ENCODE results near the gene RNF126. TPM values are rescaled to one million over a fixed set of nuclear protein-coding genes. Genes with fewer than 3 reads are reported as not detected.

RNF126 gene
- total RNA-seq, 3 donors from 2014 or later: 47.5 to 69.1 (median 62.0) TPM

DNA sequence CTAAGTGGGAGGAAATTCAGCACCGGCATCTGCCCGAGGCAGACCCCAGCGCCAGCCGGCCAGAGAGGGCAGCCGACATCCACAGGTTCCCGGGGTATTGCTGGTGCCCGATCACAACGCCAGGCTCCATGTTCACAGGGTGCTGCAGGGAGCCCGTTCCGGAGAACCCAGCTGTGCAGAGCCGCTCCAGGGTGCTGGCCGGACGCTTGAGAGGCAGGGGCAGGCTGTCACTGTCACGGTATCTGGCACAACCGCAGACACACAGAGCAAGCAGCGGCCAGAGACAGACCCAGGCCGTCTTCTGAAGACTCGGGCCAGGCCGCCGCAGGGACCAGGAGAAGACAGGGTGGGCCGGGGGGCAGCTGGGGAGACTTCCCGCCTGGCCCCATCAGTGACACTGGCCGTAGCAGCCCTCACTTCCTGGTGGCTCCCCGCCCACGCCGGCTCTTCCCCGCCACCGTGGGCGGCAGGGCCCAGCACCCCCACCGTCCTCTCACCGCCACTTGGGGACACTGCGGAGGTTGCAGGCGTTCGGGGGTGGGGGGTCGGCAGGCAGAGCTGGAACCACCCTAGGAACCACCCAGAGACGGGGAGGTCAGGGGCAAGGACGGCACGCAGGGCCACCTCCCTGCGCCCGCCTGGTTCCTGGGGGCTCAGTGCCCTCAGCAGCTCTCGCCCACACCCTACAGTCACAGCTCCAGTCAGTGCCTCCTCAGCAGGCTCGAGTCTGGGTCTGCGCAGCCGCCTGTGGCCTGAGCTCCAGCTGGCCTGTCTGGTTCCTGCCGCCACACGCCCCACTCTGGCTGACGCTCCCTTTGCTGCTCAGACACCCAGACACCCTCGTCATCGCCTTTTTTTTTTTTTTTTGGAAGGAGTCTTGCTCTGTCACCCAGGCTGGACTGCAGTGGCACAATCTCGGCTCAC, 3.8 kb downstream of the RNF126 start:
- DNase-seq (peak in 2 of 3 donors; percentile 52 to 76), ATAC-seq (no peak)
- H3K4me3 ChIP-seq: no peak overlapping the region
- H3K4me1 ChIP-seq (ENCODE audit: low read depth): peaks cover 37% of the 10 kb centered on the region
- TF ChIP-seq, protein P1, sequence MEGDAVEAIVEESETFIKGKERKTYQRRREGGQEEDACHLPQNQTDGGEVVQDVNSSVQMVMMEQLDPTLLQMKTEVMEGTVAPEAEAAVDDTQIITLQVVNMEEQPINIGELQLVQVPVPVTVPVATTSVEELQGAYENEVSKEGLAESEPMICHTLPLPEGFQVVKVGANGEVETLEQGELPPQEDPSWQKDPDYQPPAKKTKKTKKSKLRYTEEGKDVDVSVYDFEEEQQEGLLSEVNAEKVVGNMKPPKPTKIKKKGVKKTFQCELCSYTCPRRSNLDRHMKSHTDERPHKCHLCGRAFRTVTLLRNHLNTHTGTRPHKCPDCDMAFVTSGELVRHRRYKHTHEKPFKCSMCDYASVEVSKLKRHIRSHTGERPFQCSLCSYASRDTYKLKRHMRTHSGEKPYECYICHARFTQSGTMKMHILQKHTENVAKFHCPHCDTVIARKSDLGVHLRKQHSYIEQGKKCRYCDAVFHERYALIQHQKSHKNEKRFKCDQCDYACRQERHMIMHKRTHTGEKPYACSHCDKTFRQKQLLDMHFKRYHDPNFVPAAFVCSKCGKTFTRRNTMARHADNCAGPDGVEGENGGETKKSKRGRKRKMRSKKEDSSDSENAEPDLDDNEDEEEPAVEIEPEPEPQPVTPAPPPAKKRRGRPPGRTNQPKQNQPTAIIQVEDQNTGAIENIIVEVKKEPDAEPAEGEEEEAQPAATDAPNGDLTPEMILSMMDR (IDR thresholded peaks at IDR 0.05): no peak
- no peaks in the 10 kb centered on the region for H3K9me3 ChIP-seq
- intact Hi-C loops (cut with DNase I, micrococcal nuclease): no loop called here
- no peaks in the 10 kb centered on the region for H3K36me3 ChIP-seq (ENCODE audit: low read depth)

DNA sequence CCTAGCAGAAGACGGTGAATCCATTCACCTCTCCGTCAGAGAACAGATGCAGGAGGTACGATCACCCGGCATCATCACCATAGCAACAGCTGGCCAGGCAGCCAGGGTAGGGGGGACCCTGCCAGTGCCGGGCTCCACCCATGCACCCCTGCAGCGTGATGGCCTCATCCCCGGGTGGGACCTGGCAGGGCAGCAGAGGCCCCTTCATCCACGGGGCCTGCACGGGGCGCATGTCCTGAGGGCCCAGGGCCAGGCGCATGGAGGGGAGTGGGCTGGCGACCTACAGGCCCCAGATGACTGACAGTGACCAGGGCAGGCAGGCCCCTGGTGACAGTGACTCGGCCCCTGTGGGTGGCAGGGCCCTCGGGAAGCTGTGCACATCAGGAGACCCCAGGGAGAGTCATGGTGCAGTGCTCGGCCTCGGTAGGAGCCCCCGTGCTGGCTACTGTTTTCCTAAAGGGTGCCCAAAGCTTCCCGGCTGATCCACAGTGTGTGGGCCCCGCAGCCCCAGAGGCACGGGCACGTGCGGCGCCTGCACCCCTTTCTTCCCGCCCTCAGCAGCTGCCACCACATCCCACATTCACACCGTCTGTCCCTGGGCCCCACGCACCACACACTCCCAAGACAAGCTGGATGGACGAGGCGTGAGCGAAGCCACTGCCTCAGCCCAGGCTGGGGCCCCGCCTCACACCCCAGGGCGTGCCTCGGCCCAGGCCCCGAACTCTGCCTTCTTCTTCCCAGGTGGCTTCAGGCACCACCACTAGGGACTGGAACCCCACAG, 4.8 kb downstream of the RNF126 start:
- DNase-seq: peak in 1 of 3 donors; percentile 54
- no peak for ATAC-seq
- Histone ChIP-seq H3K36me3 (ENCODE audit: low read depth) (no peaks in the 10 kb centered on the region), H3K4me1 (ENCODE audit: low read depth) (peaks cover 33% of the 10 kb centered on the region), H3K9me3 (no peaks in the 10 kb centered on the region), H3K4me3 (no peak overlapping the region)
- intact Hi-C loops (cut with DNase I, micrococcal nuclease): no loop called here
- TF ChIP-seq, protein P1 (IDR thresholded peaks at IDR 0.05): no peak

DNA sequence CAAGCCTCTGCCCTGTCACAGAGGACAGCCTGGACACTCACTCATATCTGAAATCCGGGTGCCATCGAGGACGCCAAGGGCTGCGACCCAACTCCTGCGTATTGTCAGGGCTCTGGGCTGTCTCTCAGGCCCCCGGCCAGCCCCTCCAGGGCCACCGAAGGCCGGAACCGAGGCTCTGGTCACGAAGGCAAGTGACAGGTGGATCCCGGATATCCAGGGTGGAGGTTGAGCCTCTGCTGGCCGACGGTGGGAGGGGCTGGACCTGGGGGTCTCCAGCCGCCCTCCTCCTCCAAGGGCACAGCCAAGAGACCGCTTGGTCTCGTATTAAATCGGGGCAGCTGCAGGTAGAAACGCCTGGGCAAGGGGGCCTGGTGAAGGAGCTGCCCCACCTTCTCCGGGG, 5.4 kb downstream of the RNF126 start:
- Histone ChIP-seq H3K36me3 (ENCODE audit: low read depth) (no peaks in the 10 kb centered on the region), H3K9me3 (no peaks in the 10 kb centered on the region), H3K4me3 (no peak overlapping the region), H3K4me1 (ENCODE audit: low read depth) (peaks cover 33% of the 10 kb centered on the region)
- ATAC-seq: no peak
- DNase-seq: peak in 1 of 3 donors; percentile 52
- intact Hi-C loops (cut with DNase I, micrococcal nuclease): no loop called here
- TF ChIP-seq, protein P1 (IDR thresholded peaks at IDR 0.05): no peak

DNA sequence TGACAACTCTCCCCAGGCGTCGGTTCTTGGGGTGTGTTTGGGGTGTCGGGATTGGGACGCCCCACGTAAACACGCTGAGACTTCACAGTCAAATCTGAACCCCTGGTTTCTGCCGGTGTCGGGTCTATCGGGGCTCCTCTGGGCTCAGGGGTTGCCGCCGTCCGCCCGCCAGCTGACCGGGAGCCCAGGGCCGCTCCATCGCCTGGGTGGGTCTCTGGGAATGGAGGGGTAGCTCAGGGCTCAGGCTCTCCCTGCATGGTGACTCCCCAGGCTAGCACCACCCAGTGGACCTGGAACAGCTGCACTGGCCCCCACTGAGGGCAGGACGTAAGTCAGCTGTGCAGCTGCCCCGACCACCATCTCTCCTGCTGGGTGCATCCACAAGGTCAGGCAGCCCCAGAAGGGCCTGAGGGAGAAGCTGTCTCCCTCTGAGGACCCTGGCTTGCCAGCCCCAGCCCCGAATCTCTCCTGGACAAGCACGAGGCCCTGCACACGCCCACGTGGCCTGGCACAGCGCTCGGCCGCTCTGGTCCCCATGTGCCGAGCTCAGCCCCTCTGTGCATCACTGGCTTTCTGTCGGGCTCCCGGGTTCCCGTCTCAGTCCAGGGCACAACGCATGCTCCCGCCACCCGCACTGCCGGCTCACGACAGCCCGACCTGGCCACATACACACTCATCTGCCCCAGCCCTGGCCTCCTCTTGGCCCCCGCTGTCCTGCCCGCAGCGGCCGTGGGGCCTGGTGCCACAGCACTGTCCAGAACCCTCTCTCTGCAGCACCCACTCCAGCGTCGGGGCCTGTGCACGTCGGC, 6.1 kb downstream of the RNF126 start:
- Histone ChIP-seq H3K4me3 (no peak overlapping the region), H3K4me1 (ENCODE audit: low read depth) (peaks cover 33% of the 10 kb centered on the region), H3K36me3 (ENCODE audit: low read depth) (no peaks in the 10 kb centered on the region), H3K9me3 (no peaks in the 10 kb centered on the region)
- ATAC-seq: no peak
- intact Hi-C loops (cut with DNase I, micrococcal nuclease): no loop called here
- peak in 1 of 3 donors; percentile 50 for DNase-seq
- TF ChIP-seq, protein P1 (IDR thresholded peaks at IDR 0.05): no peak

DNA sequence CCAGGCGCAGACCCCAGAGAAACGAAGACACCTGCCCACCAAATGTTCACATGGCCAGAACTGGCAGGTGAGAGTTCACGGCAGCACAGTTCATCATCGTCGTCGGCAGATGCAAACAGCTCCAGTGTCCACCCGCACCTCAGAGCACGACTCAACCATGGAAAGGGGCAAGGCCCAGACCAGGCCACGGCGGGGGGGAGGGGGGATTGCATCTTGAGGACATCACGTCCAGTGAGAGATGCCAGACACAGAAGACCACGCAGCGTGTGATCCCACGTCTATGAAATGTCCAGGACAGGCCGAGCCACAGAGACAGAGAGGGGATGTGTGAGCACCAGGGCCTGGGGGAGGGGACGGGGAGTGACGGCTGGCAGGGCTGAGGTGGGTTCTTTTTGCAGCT, 7.3 kb downstream of the RNF126 start:
- intact Hi-C loops (cut with DNase I, micrococcal nuclease): no loop called here
- H3K9me3 ChIP-seq: no peaks in the 10 kb centered on the region
- peak in 1 of 3 donors; percentile 52 for DNase-seq
- H3K4me1 ChIP-seq (ENCODE audit: low read depth): peaks cover 29% of the 10 kb centered on the region
- H3K4me3 ChIP-seq: no peak overlapping the region
- no peak for ATAC-seq
- peaks cover 4% of the 10 kb centered on the region for H3K36me3 ChIP-seq (ENCODE audit: low read depth)
- TF ChIP-seq, protein P1 (IDR thresholded peaks at IDR 0.05): no peak

All from mucosa of descending colon (tissue), 3 donors.